NT2/D1 (cell line): Measurements from ENCODE around the gene KIAA0586.
"Not testable (repeated sequence)": the region's sequence is repeated elsewhere in the genome, so short reads cannot be mapped to it uniquely, and the experiment has no call there.

ENCODE experiments used
- SUZ12 ChIP-seq: IDR thresholded peaks from 2 replicates; pipeline ENCODE4 v1.6.1; 2011; ENCODE audit not compliant: insufficient read length, insufficient read depth; ENCODE audit errors: extremely low read depth
- YY1 ChIP-seq: IDR thresholded peaks from 2 replicates; pipeline ENCODE4 v1.6.1; 2011; ENCODE audit not compliant: insufficient read length, insufficient read depth
- ZNF274 ChIP-seq: IDR thresholded peaks from 2 replicates; pipeline ENCODE4 v1.6.1; 2011; ENCODE audit warnings: mild to moderate bottlenecking, low read depth, low read length

- not testable (repeated sequence) for TF ChIP-seq SUZ12, YY1, ZNF274
Measured at GRCh38 chr14:58478329-58478728, 50.8 kb downstream of the KIAA0586 start.
